Measurements from ENCODE around the gene GDAP1L1. TPM values are rescaled to one million over a fixed set of nuclear protein-coding genes. Genes with fewer than 3 reads are reported as not detected.
"Not testable (repeated sequence)": the region's sequence is repeated elsewhere in the genome, so short reads cannot be mapped to it uniquely, and the experiment has no call there.

Gene GDAP1L1
- polyA plus RNA-seq, 2 of the 4 experiments (the other 2 are of a cell fraction), result 0.06 to 0.13 TPM

DNA sequence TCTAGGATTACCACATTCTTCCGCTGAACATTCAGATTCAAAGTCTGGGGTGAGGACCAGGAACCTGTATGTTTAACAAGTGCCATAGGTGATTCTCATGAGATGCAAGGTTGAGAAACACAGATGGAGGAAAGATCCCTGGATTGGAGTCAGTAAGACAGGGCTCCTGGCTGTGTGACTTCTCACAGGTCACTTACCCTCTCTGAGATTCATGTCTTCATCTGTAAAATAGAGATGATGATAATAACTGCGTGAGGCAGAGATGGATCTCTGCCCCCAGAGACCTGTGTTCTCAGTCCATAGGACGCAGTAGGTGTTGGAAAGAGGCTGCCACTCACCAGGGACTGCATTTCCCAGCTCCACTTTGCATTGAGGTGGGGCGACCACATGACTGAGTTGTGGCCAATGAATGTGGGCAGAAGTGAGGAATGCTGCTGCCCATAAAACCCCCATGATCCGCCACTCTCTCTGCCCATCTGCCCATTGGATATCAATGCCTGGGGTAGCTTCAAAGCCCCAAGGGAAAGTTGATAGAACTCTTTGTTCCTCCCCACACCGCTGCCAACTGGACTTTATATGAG, 13.6 kb upstream of the GDAP1L1 start:
- H3K4me2 ChIP-seq, result no peak overlapping the region

DNA sequence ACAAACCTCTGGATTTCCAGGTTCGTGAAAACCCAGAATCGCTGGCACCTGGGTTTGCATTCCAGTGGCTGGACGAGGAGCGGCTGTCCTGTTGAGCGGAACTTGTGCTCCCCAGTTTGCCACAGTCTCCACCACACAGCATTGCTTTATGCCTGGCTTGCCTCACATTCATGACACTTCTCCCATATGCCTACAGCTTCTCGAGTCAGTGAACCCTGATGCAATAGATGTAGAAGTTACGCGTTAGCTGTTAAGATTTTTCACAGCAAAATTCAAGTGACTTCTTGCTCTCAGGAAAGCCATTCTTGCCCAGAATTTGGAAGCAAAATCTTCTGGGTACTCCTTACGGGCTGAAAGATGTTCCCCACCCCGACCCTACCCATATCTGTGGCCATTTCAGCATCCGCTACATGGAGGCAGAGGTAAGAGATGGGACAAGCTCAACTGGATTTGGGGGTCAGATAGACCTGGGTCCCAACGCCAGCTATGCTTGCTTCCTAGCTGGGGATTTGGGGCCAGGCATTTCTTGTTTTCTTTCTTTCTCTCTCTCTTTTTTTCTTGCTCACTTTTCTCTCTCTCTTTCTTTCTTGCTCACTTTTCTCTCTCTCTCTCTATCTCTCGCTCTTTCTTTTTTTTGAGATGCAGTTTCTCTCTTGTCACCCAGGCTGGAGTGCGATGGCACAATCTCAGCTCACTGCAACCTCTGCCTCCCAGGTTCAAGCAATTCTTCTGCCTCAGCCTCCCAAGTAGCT, 12.4 kb upstream of the GDAP1L1 start:
- Histone ChIP-seq H3K4me3 (no peak overlapping the region), H3K27ac (peak overlapping the region in 1 of 2 experiments; percentile 55; a peak in 2 of 6 replicates), H3K4me2 (no peak overlapping the region), H3K9me3 (no peaks in the 10 kb centered on the region), H3K4me1 (peaks cover 10% of the 10 kb centered on the region)
- ATAC-seq (no peak), FAIRE-seq (no peak), DNase-seq (ENCODE audit: low read depth in 1 of 2, low spot score in 1 of 2) (no peak)
- WGBS (ENCODE audit: missing lambda C conversion rate), result 76% methylated on average over 14 of the region's 14 CpGs
- CTCF ChIA-PET, result interaction anchor here (0.7 to 9.4 kb wide), 3 partner anchors 11 to 90 kb away, joined by 3 to 96 read pairs (median 4); no protein-coding TSS in a partner anchor
- POLR2A ChIA-PET, result no interaction called here
- TF ChIP-seq CHD4 (IDR thresholded peaks at IDR 0.05; ENCODE audit: borderline replicate concordance) (no peak), BHLHE40 (IDR thresholded peaks at IDR 0.05; ENCODE audit: low read depth, low read length) (no peak), KDM1A (IDR thresholded peaks at IDR 0.05; ENCODE audit: low read depth) (no peak), EP300 (IDR thresholded peaks at IDR 0.05) (no peak), POLR2A (IDR thresholded peaks at IDR 0.05; ENCODE audit: low read length) (no peak)
- TF ChIP-seq, protein P1, sequence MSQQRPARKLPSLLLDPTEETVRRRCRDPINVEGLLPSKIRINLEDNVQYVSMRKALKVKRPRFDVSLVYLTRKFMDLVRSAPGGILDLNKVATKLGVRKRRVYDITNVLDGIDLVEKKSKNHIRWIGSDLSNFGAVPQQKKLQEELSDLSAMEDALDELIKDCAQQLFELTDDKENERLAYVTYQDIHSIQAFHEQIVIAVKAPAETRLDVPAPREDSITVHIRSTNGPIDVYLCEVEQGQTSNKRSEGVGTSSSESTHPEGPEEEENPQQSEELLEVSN (IDR thresholded peaks at IDR 0.05; ENCODE audit: borderline replicate concordance, low read depth), result no peak

More for the DNA sequence above, 13.6 kb upstream of the GDAP1L1 start:
- H3K27ac ChIP-seq, result no peak overlapping the region
- POLR2A ChIA-PET, result no interaction called here
- CTCF ChIA-PET, result interaction anchor here (0.6 to 9.4 kb wide), 5 partner anchors 13 to 238 kb away, joined by 3 to 96 read pairs (median 3); no protein-coding TSS in a partner anchor
- ATAC-seq (no peak), DNase-seq (ENCODE audit: low read depth in 1 of 2, low spot score in 1 of 2) (no peak), FAIRE-seq (no peak)
- WGBS (ENCODE audit: missing lambda C conversion rate), result 66% methylated on average over 6 of the region's 6 CpGs
- H3K9me3 ChIP-seq, result no peaks in the 10 kb centered on the region
- H3K4me1 ChIP-seq, result peaks cover 10% of the 10 kb centered on the region
- no peak overlapping the region for H3K4me3 ChIP-seq
- TF ChIP-seq, protein P2, sequence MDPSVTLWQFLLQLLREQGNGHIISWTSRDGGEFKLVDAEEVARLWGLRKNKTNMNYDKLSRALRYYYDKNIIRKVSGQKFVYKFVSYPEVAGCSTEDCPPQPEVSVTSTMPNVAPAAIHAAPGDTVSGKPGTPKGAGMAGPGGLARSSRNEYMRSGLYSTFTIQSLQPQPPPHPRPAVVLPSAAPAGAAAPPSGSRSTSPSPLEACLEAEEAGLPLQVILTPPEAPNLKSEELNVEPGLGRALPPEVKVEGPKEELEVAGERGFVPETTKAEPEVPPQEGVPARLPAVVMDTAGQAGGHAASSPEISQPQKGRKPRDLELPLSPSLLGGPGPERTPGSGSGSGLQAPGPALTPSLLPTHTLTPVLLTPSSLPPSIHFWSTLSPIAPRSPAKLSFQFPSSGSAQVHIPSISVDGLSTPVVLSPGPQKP (IDR thresholded peaks at IDR 0.05; ENCODE audit: low read depth, low read length), result no peak
- TF ChIP-seq BHLHE40 (IDR thresholded peaks at IDR 0.05; ENCODE audit: low read depth, low read length) (no peak), ZFP36 (IDR thresholded peaks at IDR 0.05; ENCODE audit: borderline replicate concordance, partially characterized antibody) (no peak), JUN (IDR thresholded peaks at IDR 0.05) (no peak), HDAC2 (IDR thresholded peaks at IDR 0.05) (no peak), EHF (CRISPR knock-in tag; IDR thresholded peaks at IDR 0.05) (no peak), POLR2A (IDR thresholded peaks at IDR 0.05; ENCODE audit: low read length) (no peak), CHD2 (IDR thresholded peaks at IDR 0.05; ENCODE audit: low read length, partially characterized antibody) (no peak), MYC (IDR thresholded peaks at IDR 0.05; ENCODE audit: borderline replicate concordance, low read length) (no peak)
- TF ChIP-seq, protein P3, sequence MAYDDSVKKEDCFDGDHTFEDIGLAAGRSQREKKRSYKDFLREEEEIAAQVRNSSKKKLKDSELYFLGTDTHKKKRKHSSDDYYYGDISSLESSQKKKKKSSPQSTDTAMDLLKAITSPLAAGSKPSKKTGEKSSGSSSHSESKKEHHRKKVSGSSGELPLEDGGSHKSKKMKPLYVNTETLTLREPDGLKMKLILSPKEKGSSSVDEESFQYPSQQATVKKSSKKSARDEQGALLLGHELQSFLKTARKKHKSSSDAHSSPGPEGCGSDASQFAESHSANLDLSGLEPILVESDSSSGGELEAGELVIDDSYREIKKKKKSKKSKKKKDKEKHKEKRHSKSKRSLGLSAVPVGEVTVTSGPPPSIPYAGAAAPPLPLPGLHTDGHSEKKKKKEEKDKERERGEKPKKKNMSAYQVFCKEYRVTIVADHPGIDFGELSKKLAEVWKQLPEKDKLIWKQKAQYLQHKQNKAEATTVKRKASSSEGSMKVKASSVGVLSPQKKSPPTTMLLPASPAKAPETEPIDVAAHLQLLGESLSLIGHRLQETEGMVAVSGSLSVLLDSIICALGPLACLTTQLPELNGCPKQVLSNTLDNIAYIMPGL (CRISPR knock-in tag; IDR thresholded peaks at IDR 0.05; ENCODE audit: borderline replicate concordance), result no peak
- TF ChIP-seq, protein P4, sequence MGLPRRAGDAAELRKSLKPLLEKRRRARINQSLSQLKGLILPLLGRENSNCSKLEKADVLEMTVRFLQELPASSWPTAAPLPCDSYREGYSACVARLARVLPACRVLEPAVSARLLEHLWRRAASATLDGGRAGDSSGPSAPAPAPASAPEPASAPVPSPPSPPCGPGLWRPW (IDR thresholded peaks at IDR 0.05), result no peak

DNA sequence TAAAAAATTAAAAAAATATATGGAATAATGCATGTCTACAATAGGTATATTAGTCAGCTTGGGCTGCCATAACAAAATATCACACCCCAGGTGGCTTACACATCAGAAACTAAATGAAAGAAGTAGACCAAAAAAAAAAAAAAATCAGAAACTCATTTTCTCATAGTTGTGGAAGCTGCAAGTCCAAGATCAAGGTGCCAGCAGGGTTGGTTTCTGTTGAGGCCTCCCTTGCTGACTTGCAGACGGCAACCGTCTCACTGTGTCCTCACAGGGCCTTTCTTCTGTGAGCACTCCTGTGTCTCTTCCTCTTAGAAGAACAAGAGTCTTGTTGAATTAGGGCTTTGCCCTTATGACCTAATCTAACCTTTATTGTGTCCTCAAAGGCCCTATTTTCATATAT, 11.4 kb upstream of the GDAP1L1 start:
- no peak for FAIRE-seq
- TF ChIP-seq FOSB (CRISPR knock-in tag; IDR thresholded peaks at IDR 0.05) (no peak), RARB (CRISPR knock-in tag; IDR thresholded peaks at IDR 0.05) (no peak), HEYL (CRISPR knock-in tag; IDR thresholded peaks at IDR 0.05) (no peak), HOXB5 (CRISPR knock-in tag; IDR thresholded peaks at IDR 0.05) (no peak), FOXS1 (CRISPR knock-in tag; IDR thresholded peaks at IDR 0.05) (no peak), HDAC2 (IDR thresholded peaks at IDR 0.05) (no peak), NFE2L2 (conservative IDR thresholded peaks at IDR 0.05; ENCODE audit: low read length) (no peak), SMC3 (IDR thresholded peaks at IDR 0.05) (no peak), POLR2AphosphoS2 (conservative IDR thresholded peaks at IDR 0.05; ENCODE audit: low read length) (no peak), KDM1A (IDR thresholded peaks at IDR 0.05; ENCODE audit: low read depth) (no peak)
- TF ChIP-seq, protein P5, sequence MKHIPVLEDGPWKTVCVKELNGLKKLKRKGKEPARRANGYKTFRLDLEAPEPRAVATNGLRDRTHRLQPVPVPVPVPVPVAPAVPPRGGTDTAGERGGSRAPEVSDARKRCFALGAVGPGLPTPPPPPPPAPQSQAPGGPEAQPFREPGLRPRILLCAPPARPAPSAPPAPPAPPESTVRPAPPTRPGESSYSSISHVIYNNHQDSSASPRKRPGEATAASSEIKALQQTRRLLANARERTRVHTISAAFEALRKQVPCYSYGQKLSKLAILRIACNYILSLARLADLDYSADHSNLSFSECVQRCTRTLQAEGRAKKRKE (CRISPR knock-in tag; IDR thresholded peaks at IDR 0.05; ENCODE audit: low read depth), result no peak
- no peak for ATAC-seq
- H3K4me3 ChIP-seq, result no peak overlapping the region
- H3K4me1 ChIP-seq, result peaks cover 10% of the 10 kb centered on the region
- no peaks in the 10 kb centered on the region for H3K9me3 ChIP-seq
- 96% methylated on average over 2 of the region's 2 CpGs for WGBS (ENCODE audit: missing lambda C conversion rate)
- no peak overlapping the region for H3K4me2 ChIP-seq
- no peak for DNase-seq (ENCODE audit: low read depth in 1 of 2, low spot score in 1 of 2)
- no peak overlapping the region for H3K27ac ChIP-seq
- ChIA-PET POLR2A (no interaction called here), CTCF (interaction anchor here (9.4 kb wide), 1 partner anchor 16 kb away, joined by 96 read pairs; no protein-coding TSS in a partner anchor)

DNA sequence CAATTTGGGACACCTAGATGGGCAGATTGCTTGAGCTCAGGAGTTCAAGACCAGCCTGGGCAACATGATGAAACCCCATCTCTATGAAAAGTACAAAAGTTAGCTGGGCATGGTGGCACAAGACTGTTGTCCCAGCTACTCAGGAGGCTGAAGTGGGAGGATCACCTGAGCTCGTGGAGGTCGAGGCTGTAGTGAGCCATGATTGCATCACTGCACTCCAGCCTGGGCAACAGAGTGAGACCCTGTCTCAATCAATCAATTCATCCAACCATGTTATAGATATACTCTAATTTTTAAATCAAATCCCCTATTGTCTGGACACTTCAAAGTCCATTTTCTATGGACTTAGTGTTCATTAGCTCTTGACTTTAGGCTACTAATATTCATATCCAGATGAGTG, 10.3 kb upstream of the GDAP1L1 start:
- H3K9me3 ChIP-seq; DNase-seq (ENCODE audit: low read depth in 1 of 2, low spot score in 1 of 2); H3K4me3 ChIP-seq; FAIRE-seq; ATAC-seq; POLR2A ChIA-PET; H3K4me1 ChIP-seq; H3K27ac ChIP-seq; H3K4me2 ChIP-seq: not testable (repeated sequence)
- CTCF ChIA-PET, result interaction anchor here (0.6 to 9.4 kb wide), 3 partner anchors 11 to 149 kb away, joined by 3 to 96 read pairs (median 3); partner anchors contain the start of gene GDAP1L1
- WGBS (ENCODE audit: missing lambda C conversion rate), result 4% methylated on average over 2 of the region's 2 CpGs
